GM23248 (cell line): Measurements from ENCODE around the gene IRF5.

ENCODE experiments used
- EZH2 ChIP-seq: fragments of 200-600 bp; sonication (generic); IDR thresholded peaks from 2 replicates; pipeline ENCODE4 v1.6.1; 2018; ENCODE audit warnings: antibody characterized with exemption, mild to moderate bottlenecking; ENCODE audit not compliant: insufficient read depth, poor library complexity, severe bottlenecking
- EZH2phosphoT487 ChIP-seq: fragments of 200-600 bp; sonication (generic); IDR thresholded peaks from 2 replicates; pipeline ENCODE4 v1.6.1; 2018; ENCODE audit warnings: antibody characterized with exemption, moderate library complexity, mild to moderate bottlenecking, low read depth; ENCODE audit not compliant: insufficient read depth

DNA sequence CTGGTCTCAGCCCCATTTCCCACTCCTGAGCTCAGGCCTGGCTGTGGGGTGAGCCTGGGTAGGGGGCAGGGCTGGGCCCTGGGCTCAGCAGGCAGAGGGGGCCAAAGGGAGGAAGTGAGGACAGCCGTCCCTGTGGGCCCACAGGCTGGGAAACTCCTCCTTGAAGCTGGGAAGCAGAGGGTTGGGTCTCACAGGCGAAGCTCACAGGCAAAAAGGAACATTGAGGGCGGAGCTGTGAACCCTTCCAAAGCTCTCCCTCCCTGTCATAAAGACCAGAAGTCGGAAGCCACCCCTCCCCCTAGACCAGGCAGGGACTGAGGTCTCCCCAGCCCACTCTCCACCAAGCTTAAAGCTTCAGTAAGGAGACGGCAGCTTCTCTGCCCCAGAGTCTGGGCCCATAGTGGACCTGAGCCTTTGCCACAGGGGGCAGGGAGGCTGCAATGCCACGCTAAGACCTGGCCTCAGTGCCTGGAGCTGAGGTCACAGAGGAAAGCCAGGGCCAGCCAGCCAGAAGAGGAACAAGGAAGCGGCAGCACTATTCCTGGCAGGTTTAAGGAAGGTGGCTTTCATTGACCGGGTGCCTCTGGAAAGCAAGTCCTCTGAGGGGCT is 26.2 kb upstream of the IRF5 start:
- TF ChIP-seq EZH2phosphoT487 (no peak), EZH2 (no peak)
